Activated T-helper 2 cell treated with anti-CD3 and anti-CD28 coated beads, Interferon-gamma antibody, Interleukin-2, Interleukin-4, amounts not matched to agents 10 μg/mL and 5 μg/mL and 100 μg/mL, durations not matched to agents 14 hours and 24 hours and 36 hours (primary cell): ENCODE measurements around the gene KCNJ10. TPM values are rescaled to one million over a fixed set of nuclear protein-coding genes. Genes with fewer than 3 reads are reported as not detected.
"Not testable (repeated sequence)": the region's sequence is repeated elsewhere in the genome, so short reads cannot be mapped to it uniquely, and the experiment has no call there.

ENCODE experiments used
- DNase-seq: peaks from one replicate; pipeline ENCODE4 v3.0.0; 2021; ENCODE audit warnings: low spot score
- H3K27ac Mint-ChIP-seq: one replicate; pipeline ENCODE4 v1.8.0; 2021; ENCODE audit warnings: mixed read lengths
- H3K27me3 Mint-ChIP-seq: one replicate; pipeline ENCODE4 v1.8.0; 2021; ENCODE audit warnings: low read depth, mixed read lengths
- H3K36me3 Mint-ChIP-seq: one replicate; pipeline ENCODE4 v1.8.0; 2021; ENCODE audit warnings: low read depth, mixed read lengths
- H3K4me1 Mint-ChIP-seq: one replicate; pipeline ENCODE4 v1.8.0; 2021; ENCODE audit warnings: low read depth, mixed read lengths
- H3K4me3 Mint-ChIP-seq: one replicate; pipeline ENCODE4 v1.8.0; 2021; ENCODE audit warnings: low read depth, mild to moderate bottlenecking, moderate library complexity, mixed read lengths
- H3K9me3 Mint-ChIP-seq: one replicate; pipeline ENCODE4 v1.8.0; 2021; ENCODE audit warnings: mixed read lengths
- intact Hi-C: fragments of 100-400 bp; cut with micrococcal nuclease; formaldehyde crosslinking; loops from one replicate; pipeline ENCODE4 v1.15.1; 2023
- total RNA-seq: library from RNA; stranded (reverse); gene quantifications from 2 replicates; pipeline ENCODE4 v1.2.3, GENCODE V29; 2022

Gene KCNJ10
- 0.11 TPM in 1 of 2 replicates, not detected in the other for total RNA-seq

DNA sequence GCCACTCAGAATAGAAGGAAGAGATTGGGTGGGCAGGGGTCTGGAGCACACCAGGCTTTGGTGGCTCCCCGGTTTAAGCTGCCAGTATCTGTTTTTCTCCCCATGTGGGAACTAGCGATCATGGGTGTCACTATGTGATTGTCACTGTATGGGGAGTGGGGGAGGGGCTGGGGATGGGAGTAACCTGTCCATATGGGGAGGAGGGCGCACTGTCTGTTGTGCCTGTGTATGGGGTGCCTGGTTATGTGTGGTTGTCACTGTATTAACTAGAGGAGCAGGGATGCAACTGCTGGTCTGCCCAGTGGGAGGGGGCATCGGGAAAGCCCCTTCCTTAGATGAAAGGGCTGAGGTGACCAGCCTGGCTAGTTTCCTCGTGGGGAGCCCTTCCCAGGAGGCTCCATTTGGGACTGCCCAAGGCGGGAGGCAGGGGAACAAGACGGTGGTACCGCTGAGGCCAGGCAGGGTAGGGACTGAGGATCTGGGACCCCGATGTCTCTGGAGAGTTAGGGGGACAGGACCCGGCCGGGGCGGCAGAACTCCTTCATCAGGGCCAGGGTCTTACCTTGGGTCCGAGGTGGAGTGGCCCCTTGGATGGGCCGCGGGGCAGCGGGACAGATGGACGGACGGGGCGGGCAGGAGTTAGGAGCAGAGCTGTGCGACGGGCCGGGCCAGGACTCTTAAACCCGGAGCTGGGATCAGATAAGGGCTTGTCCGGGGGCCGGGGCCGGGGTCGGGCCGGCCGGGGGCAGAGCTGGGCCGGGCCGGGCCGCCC, at the start of gene KCNJ10:
Gene KCNJ10, minus strand, starts transcription at position 701 of the 772 bp plus-strand sequence. CDS start 27,628 bp downstream, outside the sequence.
- DNase-seq = no peak
- no peak within 1 kb of the TSS for H3K27ac Mint-ChIP-seq
- H3K4me3 Mint-ChIP-seq = peak within 1 kb of the TSS; percentile 77
- peaks cover 36% of the 10 kb centered on the region for H3K27me3 Mint-ChIP-seq
- no peaks in the 10 kb centered on the region for H3K9me3 Mint-ChIP-seq
- peaks cover 18% of the 10 kb centered on the region for H3K4me1 Mint-ChIP-seq
- H3K36me3 Mint-ChIP-seq = no peaks in the 10 kb centered on the region
- intact Hi-C loops = loop anchor here (1.0 to 5.0 kb wide), 2 partner anchors 9 to 37 kb away; partner anchors contain the start of gene PIGM

DNA sequence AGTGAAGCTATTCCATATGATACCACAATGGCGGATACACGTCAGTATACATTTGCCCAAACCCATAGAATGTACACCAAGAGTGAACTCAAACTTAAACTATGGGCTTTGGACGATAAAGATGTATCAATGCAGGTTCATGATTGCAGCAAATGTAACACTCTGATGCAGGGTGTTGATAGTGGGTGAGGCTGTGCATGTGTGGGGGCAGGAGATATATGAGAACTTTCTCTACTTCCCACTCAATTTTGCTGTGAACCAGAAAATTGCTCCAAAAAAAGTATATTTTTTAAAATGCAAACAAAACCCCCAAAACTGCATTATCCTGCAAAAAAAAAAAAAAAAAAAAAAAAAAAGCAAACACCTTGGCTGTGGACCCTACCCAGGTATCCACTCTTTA, 49.0 kb upstream of the KCNJ10 start:
- DNase-seq = no peak
- Mint-ChIP-seq H3K4me3 (no peak overlapping the region), H3K36me3 (no peaks in the 10 kb centered on the region), H3K4me1 (no peaks in the 10 kb centered on the region), H3K27ac (no peak overlapping the region), H3K27me3 (peaks cover 11% of the 10 kb centered on the region), H3K9me3 (no peaks in the 10 kb centered on the region)
- intact Hi-C loops = no loop called here

DNA sequence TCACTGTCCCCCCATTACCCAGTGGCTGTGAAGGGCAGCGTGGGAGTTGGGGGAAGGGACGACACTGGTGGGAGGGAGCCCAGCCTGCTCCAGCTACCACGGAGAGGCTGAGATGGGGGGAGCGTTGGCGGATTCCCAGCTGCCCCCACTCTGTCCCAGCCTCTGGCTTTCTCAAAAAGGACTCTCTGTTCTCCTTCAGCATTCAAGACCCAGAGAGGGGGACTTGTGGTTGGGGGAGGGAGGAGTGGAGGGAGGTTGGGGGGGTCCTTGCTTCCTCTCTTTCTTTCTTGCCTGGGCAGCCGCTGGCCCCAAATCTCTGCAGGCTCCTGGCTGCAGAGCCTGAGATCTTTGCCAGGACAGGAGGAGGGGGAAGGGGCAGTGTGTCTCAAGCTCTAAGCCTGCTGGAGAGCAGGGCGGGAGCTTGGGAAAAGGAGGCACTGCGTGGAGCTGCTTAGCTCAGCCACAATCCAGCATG, 47.8 kb upstream of the KCNJ10 start:
- DNase-seq = no peak
- Mint-ChIP-seq H3K4me1 (no peaks in the 10 kb centered on the region), H3K9me3 (no peaks in the 10 kb centered on the region), H3K27ac (no peak overlapping the region), H3K27me3 (peaks cover 11% of the 10 kb centered on the region), H3K4me3 (no peak overlapping the region), H3K36me3 (no peaks in the 10 kb centered on the region)
- intact Hi-C loops = no loop called here

DNA sequence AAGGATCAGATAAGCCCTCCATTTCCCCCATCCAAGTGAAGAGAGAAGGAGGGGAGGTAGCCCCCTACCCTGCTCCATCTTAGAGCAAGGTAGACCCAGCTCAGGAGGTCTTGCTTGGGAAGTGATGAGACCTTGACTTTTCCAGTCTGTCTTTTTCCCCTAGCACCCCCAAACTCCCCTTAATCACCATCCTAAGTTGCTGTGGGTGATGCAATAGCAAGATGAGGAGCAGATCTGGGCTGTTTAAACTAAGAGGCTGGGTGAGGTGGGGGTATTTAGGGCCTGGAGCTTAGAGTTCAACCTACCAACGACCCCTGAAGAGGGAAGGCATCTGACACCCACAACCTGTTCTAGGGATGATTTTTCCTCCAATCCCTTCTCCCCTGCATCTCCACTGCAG, 47.3 kb upstream of the KCNJ10 start:
- Mint-ChIP-seq H3K36me3 (no peaks in the 10 kb centered on the region), H3K4me1 (no peaks in the 10 kb centered on the region), H3K4me3 (no peak overlapping the region), H3K27ac (no peak overlapping the region), H3K9me3 (no peaks in the 10 kb centered on the region), H3K27me3 (peaks cover 11% of the 10 kb centered on the region)
- DNase-seq = no peak
- intact Hi-C loops = no loop called here

DNA sequence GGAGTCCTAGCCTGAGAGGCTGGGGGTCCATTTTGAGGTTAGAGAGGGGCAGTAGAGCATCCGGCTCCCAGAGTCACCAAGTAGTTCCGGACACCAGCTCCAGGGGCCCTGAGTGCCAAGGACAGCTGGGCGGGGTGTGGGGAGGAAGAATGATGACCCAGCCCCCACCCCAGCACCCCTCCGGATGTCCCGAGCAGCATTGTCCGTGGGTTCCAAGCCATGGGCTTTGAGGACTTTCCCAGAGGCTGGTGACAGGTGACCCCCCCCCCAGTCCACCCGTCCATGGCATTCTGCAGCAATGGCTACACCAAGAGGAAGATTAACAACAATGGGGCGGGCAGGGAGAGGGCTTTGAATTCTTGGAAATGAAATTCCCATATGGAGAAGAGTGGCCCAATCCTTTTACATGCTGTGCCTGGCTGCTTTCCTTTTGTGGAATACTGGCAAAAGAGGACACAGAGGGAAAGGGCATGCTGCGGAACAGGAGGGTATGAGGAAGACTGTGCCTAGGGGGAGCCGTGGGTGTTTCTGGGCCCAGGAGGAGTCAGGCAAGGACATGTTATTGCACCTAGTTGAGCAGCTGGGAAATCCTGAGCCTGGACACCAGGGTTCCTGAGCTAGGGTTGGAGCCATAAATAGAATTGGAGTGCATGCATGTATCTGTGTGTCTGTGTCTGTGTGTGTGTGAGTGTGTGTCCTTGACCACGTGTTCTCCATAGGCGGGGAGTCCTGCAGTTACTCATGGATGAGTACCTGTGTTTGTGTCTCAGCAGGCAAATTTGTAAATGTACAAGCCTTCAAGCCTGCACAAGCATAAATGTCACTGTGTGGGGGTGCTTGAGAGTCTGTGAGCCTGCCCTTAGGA, 46.6 kb upstream of the KCNJ10 start:
- DNase-seq = no peak
- Mint-ChIP-seq H3K36me3 (no peaks in the 10 kb centered on the region), H3K4me1 (no peaks in the 10 kb centered on the region), H3K9me3 (no peaks in the 10 kb centered on the region), H3K27ac (no peak overlapping the region), H3K27me3 (peaks cover 11% of the 10 kb centered on the region), H3K4me3 (no peak overlapping the region)
- intact Hi-C loops = no loop called here

DNA sequence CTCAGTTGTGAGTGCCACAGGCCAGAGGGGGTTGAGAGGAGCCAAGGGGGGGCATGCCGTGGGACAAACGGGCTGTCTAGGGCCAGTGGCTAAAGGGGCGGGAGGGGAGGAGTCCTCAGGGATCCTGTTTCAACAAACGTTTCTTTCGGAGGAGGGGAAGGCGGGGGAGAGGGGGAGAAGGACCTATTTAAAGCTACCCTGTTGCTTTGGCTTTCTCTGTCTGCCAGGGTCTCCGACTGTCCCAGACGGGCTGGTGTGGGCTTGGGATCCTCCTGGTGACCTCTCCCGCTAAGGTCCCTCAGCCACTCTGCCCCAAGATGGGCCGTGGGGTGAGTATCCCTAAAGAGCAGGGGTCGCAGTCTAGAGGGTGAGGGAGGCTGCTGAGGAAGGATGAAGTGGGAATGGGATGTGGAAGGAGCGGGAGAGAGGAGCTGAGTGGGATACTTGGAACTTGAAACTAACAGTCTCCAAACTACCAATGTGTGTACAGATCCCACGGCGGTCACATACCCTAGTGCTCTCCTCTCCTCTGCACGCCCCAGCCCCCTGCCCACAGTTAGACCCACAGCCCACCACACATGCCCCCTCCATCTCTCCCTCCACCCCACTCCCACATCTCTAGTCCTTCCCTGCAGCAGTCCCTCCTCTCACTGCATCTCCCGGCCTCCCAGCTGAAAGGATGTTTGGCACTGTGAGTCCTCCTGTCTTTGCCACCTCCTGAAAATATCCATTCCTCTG, 45.8 kb upstream of the KCNJ10 start, which contains the start of gene ATP1A2:
Gene ATP1A2, plus strand, starts transcription at position 215 of the 738 bp plus-strand sequence. Its CDS starts 103 bp downstream, at position 318.
- intact Hi-C loops = no loop called here
- Mint-ChIP-seq H3K27ac (no peak within 1 kb of the TSS), H3K4me3 (no peak within 1 kb of the TSS), H3K36me3 (no peaks in the 10 kb centered on the region), H3K9me3 (no peaks in the 10 kb centered on the region), H3K27me3 (peaks cover 11% of the 10 kb centered on the region), H3K4me1 (no peaks in the 10 kb centered on the region)
- DNase-seq = no peak

DNA sequence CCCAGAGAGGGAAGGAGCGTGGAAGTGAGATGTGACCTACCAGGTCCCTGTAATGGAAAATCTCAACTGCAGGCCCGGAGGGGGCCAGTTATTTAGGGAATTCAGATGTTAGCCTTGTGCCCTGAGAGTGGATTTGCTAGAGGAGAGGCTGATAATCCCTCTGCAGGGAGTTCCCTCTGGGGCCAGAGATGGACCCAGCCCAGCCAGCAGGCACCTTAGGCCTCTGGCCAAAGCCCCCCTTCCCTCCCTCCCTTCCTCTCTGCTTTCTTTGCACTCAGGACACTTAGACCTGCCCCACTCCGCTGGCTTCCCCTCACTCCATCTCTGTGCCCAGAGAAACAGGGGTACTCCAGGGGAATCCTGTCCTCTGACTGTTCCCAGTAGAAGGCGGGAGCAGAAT, 44.1 kb upstream of the KCNJ10 start:
- H3K4me1 Mint-ChIP-seq = no peaks in the 10 kb centered on the region
- H3K4me3 Mint-ChIP-seq = no peak overlapping the region
- H3K27ac Mint-ChIP-seq = no peak overlapping the region
- intact Hi-C loops = no loop called here
- H3K36me3 Mint-ChIP-seq = no peaks in the 10 kb centered on the region
- H3K27me3 Mint-ChIP-seq = peaks cover 11% of the 10 kb centered on the region
- DNase-seq = no peak
- no peaks in the 10 kb centered on the region for H3K9me3 Mint-ChIP-seq

DNA sequence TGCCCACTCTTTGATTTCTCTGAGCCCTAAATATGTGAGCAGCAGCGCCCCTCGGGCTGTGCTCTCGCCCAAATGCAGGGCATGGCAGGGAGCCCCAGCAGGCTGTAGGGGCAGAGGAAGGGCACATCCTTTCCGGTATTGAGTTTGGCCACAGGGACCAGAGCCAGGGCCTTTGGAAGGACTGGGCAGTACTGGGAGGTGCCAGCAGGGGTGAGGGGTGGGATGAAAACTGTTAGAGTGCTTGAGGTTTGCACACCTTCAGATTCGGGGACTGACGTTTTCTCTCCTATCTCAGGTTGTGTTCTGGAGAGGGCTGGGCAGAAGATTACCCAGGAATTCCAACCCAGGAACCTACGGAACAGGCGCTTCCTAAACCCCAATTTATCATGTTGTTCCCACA, 43.4 kb upstream of the KCNJ10 start:
- H3K36me3 Mint-ChIP-seq = no peaks in the 10 kb centered on the region
- no peak for DNase-seq
- no peaks in the 10 kb centered on the region for H3K9me3 Mint-ChIP-seq
- peaks cover 5% of the 10 kb centered on the region for H3K4me1 Mint-ChIP-seq
- peaks cover 7% of the 10 kb centered on the region for H3K27me3 Mint-ChIP-seq
- H3K27ac Mint-ChIP-seq = no peak overlapping the region
- no peak overlapping the region for H3K4me3 Mint-ChIP-seq
- intact Hi-C loops = no loop called here

DNA sequence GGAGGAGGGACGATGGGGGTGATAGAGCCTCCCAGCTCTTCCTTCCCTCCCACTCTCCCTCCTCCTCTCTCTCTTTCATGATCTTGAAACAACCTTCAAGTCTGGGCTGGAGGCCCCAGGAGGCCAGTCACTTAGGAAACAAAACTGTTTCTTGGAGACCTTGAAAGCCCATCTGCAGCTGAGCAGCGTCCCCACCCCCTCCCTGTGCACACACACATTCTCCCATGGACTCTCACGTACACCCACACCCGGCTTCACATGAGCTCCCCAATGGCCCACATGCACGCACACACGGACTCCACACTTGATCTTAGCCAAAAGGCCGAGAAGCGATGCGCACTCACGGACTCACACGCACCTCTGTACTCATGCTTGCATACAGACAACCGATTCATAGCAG, 42.4 kb upstream of the KCNJ10 start:
- Mint-ChIP-seq H3K4me3 (no peak overlapping the region), H3K36me3 (no peaks in the 10 kb centered on the region), H3K9me3 (no peaks in the 10 kb centered on the region), H3K4me1 (peaks cover 5% of the 10 kb centered on the region), H3K27me3 (peaks cover 4% of the 10 kb centered on the region), H3K27ac (no peak overlapping the region)
- DNase-seq = no peak
- intact Hi-C loops = no loop called here

DNA sequence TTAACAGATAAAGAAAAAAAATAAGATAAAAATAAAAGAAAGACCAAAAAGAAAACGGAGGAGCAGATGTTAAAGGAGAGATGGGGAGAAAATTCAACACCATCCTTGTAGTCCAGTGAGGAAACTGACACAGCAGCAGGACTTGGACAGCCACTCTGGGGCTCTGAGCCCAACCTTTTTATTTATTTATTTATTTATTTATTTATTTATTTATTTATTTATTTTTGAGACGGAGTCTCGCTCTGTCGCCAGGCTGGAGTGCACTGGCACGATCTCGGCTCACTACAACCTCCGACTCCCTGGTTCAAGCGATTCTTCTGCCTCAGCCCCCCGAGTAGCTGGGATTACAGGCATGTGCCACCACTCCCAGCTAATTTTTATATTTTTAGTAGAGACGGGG, 41.5 kb upstream of the KCNJ10 start:
- H3K4me1 Mint-ChIP-seq, intact Hi-C loops, DNase-seq, H3K27ac Mint-ChIP-seq, H3K27me3 Mint-ChIP-seq, H3K4me3 Mint-ChIP-seq, H3K9me3 Mint-ChIP-seq, H3K36me3 Mint-ChIP-seq: not testable (repeated sequence)

DNA sequence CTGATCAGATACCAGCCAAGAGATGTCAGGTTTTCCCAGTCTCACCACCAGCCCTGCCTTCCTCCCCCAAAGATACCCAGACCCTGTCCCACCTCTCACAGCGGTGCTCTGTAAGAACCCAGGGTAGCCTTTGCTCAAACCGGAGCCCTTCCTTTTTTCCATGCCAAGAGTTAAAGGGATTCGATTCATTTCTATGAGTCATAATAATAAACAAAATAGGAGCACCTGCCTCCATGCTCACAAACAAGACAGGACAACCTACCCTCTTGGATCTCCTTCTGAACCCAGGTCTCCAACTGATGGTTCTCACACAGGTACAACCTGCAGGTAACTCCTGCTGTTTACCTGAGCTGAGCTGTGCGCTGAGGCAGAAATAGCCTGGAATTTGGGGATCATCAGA, 39.7 kb upstream of the KCNJ10 start:
- H3K4me3 Mint-ChIP-seq = no peak overlapping the region
- H3K27me3 Mint-ChIP-seq = peaks cover 6% of the 10 kb centered on the region
- no peak overlapping the region for H3K27ac Mint-ChIP-seq
- no peak for DNase-seq
- intact Hi-C loops = no loop called here
- H3K36me3 Mint-ChIP-seq = no peaks in the 10 kb centered on the region
- H3K4me1 Mint-ChIP-seq = peaks cover 5% of the 10 kb centered on the region
- no peaks in the 10 kb centered on the region for H3K9me3 Mint-ChIP-seq

DNA sequence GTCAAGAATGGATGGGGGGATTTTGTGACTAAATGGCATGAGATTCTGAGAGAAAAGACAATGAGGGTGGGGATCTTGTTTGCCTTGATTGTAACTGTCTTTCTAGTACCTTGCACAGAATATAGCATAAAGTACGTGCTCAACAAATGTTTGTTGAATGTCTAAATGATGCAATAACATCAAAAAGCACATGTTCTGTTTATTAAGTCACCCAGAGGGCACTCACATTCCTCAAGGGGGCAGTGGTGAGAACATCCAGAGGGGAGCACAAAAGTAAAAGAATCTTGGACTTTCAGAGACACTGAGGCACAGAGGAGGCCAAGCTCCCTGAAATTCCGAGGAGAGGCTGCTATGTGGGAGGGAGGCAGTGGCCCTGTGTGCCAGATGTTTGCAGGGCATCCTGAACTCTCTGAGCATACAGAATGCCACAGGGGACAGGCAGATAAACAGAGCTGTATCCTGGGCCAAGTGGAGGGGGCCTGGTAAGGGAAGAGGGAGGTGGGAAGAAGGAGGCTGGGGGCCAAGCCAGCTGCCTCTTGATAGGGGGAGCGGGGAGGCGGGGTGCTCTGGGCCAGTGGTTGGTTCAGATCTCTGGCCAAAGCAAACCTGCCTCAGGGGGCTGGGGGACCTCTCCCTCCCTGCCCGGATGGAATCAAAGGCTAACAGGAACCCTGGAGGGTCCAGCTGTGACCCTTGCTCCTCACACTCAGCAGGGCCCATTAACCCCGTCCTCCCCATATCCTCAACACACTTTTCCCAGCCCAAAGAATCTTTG, 39.1 kb upstream of the KCNJ10 start:
- DNase-seq = no peak
- intact Hi-C loops = no loop called here
- Mint-ChIP-seq H3K4me1 (peaks cover 5% of the 10 kb centered on the region), H3K4me3 (no peak overlapping the region), H3K27me3 (peaks cover 4% of the 10 kb centered on the region), H3K27ac (no peak overlapping the region), H3K9me3 (no peaks in the 10 kb centered on the region), H3K36me3 (no peaks in the 10 kb centered on the region)
